ENCODE data around the gene RHOT1.
"Not testable (repeated sequence)": the region's sequence is repeated elsewhere in the genome, so short reads cannot be mapped to it uniquely, and the experiment has no call there.

RHOT1 gene

GRCh38 chr17:32256701-32257019, 114.4 kb downstream of the RHOT1 start:
- CTCF ChIA-PET: interaction anchor here (1.2 kb wide), 1 partner anchor 69 kb away, joined by 3 read pairs; no protein-coding TSS in a partner anchor
- TF ChIP-seq ARNT (IDR thresholded peaks at IDR 0.05): no peak
- TF ChIP-seq ELF4 (IDR thresholded peaks at IDR 0.05): no peak
- no peak for TF ChIP-seq ZNF384 (IDR thresholded peaks at IDR 0.05)
- TF ChIP-seq PKNOX1 (IDR thresholded peaks at IDR 0.05): no peak
- TF ChIP-seq FOXM1 (IDR thresholded peaks at IDR 0.05; ENCODE audit: borderline replicate concordance): no peak
- no peak for TF ChIP-seq FOXA1 (IDR thresholded peaks at IDR 0.05)
- no peak for TF ChIP-seq SP1 (IDR thresholded peaks at IDR 0.05)
- no peak for TF ChIP-seq L3MBTL2 (conservative IDR thresholded peaks at IDR 0.05)
- DNase-seq (ENCODE audit: extremely low spot score): no peak
- POLR2A ChIA-PET: no interaction called here

DNA sequence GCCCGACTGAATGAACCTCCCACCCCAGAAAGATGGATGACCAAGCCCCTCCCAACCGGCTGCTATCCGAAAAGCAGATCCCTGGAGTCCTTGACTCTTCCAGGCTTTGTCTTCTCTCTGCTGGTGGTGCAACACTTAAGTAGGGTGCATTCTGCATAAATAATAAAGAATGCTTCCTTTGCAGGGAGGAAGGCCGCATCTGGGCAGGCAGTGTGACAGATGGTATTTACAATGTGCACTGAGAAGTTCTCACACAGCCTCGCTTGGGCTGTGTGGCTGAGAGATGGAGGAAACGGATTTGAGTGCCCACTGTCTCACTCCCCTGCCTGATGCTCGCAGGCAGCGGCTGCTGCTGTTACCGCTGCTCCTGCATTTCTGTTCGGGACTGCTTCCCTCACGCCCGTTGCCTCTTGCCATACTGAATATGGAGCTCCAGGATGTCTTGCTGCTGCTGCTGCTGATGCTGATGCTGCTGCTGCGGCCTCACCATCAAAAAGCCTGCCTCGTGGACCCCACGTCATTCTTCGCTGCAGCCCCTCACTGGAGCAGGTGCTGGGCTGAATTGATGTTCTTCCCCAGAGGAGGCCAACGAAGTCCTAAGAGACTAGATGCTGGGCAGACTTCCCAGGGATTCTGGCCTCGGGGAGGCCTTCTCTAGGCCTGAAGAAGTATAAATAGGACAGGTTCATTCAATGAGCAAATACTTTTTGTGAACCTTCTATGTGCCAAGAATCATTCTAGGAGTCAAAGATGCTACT, 116.3 kb downstream of the RHOT1 start:
- POLR2A ChIA-PET: no interaction called here
- TF ChIP-seq LEF1 (IDR thresholded peaks at IDR 0.05; ENCODE audit: borderline replicate concordance) (no peak), PKNOX1 (IDR thresholded peaks at IDR 0.05) (no peak), ZNF384 (IDR thresholded peaks at IDR 0.05) (no peak), HDGF (IDR thresholded peaks at IDR 0.05; ENCODE audit: borderline replicate concordance) (no peak), FOXM1 (IDR thresholded peaks at IDR 0.05; ENCODE audit: borderline replicate concordance) (no peak), FOXK2 (IDR thresholded peaks at IDR 0.05) (no peak), BHLHE40 (IDR thresholded peaks at IDR 0.05; ENCODE audit: borderline replicate concordance) (no peak), TARDBP (IDR thresholded peaks at IDR 0.05) (no peak), SUZ12 (IDR thresholded peaks at IDR 0.05) (no peak), SP1 (IDR thresholded peaks at IDR 0.05) (no peak), FOXA1 (IDR thresholded peaks at IDR 0.05) (no peak), CTBP1 (IDR thresholded peaks at IDR 0.05; ENCODE audit: borderline replicate concordance) (no peak)
- CTCF ChIA-PET: no interaction called here
- DNase-seq (ENCODE audit: extremely low spot score): no peak

- DNase-seq (ENCODE audit: extremely low spot score): no peak
- TF ChIP-seq SP1 (IDR thresholded peaks at IDR 0.05) (no peak), ZNF384 (IDR thresholded peaks at IDR 0.05) (no peak), FOXK2 (IDR thresholded peaks at IDR 0.05) (no peak), FOXA1 (IDR thresholded peaks at IDR 0.05) (no peak), ARNT (IDR thresholded peaks at IDR 0.05) (no peak), CTBP1 (IDR thresholded peaks at IDR 0.05; ENCODE audit: borderline replicate concordance) (no peak), ELF4 (IDR thresholded peaks at IDR 0.05) (no peak), TARDBP (IDR thresholded peaks at IDR 0.05) (no peak), SUZ12 (IDR thresholded peaks at IDR 0.05) (no peak), HDGF (IDR thresholded peaks at IDR 0.05; ENCODE audit: borderline replicate concordance) (no peak), LEF1 (IDR thresholded peaks at IDR 0.05; ENCODE audit: borderline replicate concordance) (no peak), NFRKB (IDR thresholded peaks at IDR 0.05) (no peak), BHLHE40 (IDR thresholded peaks at IDR 0.05; ENCODE audit: borderline replicate concordance) (no peak), FOXM1 (IDR thresholded peaks at IDR 0.05; ENCODE audit: borderline replicate concordance) (no peak), L3MBTL2 (conservative IDR thresholded peaks at IDR 0.05) (no peak), PKNOX1 (IDR thresholded peaks at IDR 0.05) (no peak)
- ChIA-PET CTCF (no interaction called here), POLR2A (no interaction called here)
These were observed 117.3 kb downstream of the RHOT1 start for GRCh38 chr17:32259586-32259985.

DNA sequence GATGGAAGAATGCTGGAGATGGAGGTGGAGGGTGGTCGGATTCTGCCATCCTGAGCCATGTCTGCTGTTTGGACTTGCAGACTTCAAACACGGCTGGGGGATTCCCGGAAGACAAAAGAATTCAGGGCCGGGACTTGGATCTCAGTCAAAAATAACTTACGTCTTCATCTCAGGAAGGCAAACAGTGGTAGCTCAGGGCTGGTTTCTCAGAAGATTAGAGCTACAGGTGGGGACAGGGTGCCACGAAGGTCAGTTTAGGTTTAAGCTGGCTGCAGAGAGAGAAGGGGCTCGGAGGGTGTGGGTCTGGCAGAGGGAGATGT, 119.1 kb downstream of the RHOT1 start:
- CTCF ChIA-PET: interaction anchor here (0.7 kb wide), 1 partner anchor 9 kb away, joined by 3 read pairs; no protein-coding TSS in a partner anchor
- no peak for TF ChIP-seq FOXA1 (IDR thresholded peaks at IDR 0.05)
- TF ChIP-seq ZNF384 (IDR thresholded peaks at IDR 0.05): no peak
- TF ChIP-seq BHLHE40 (IDR thresholded peaks at IDR 0.05; ENCODE audit: borderline replicate concordance): no peak
- no peak for DNase-seq (ENCODE audit: extremely low spot score)
- POLR2A ChIA-PET: no interaction called here

GRCh38 chr17:32261936-32262510, 119.7 kb downstream of the RHOT1 start:
- CTCF ChIA-PET: no interaction called here
- TF ChIP-seq FOXA1 (IDR thresholded peaks at IDR 0.05) (no peak), ARNT (IDR thresholded peaks at IDR 0.05) (no peak)
- no peak for DNase-seq (ENCODE audit: extremely low spot score)
- POLR2A ChIA-PET: no interaction called here

- POLR2A ChIA-PET; DNase-seq (ENCODE audit: extremely low spot score); CTCF ChIA-PET: not testable (repeated sequence)
These were observed 121.2 kb downstream of the RHOT1 start for GRCh38 chr17:32263515-32263914.

- POLR2A ChIA-PET: no interaction called here
- DNase-seq (ENCODE audit: extremely low spot score): no peak
- CTCF ChIA-PET: no interaction called here
- no peak for TF ChIP-seq BHLHE40 (IDR thresholded peaks at IDR 0.05; ENCODE audit: borderline replicate concordance)
- no peak for TF ChIP-seq PKNOX1 (IDR thresholded peaks at IDR 0.05)
- TF ChIP-seq HDGF (IDR thresholded peaks at IDR 0.05; ENCODE audit: borderline replicate concordance): no peak
- TF ChIP-seq FOXA1 (IDR thresholded peaks at IDR 0.05): no peak
- no peak for TF ChIP-seq LEF1 (IDR thresholded peaks at IDR 0.05; ENCODE audit: borderline replicate concordance)
- TF ChIP-seq ELF4 (IDR thresholded peaks at IDR 0.05): no peak
- no peak for TF ChIP-seq CTBP1 (IDR thresholded peaks at IDR 0.05; ENCODE audit: borderline replicate concordance)
- no peak for TF ChIP-seq FOXK2 (IDR thresholded peaks at IDR 0.05)
- TF ChIP-seq NFRKB (IDR thresholded peaks at IDR 0.05): no peak
- no peak for TF ChIP-seq ZNF384 (IDR thresholded peaks at IDR 0.05)
These were observed 122.0 kb downstream of the RHOT1 start for GRCh38 chr17:32264140-32264799.
